ENCODE data around the gene SASH1. TPM values are rescaled to one million over a fixed set of nuclear protein-coding genes. Genes with fewer than 3 reads are reported as not detected.
"Not testable (repeated sequence)": the region's sequence is repeated elsewhere in the genome, so short reads cannot be mapped to it uniquely, and the experiment has no call there.

Gene SASH1
- total RNA-seq, 1 donor from 2014 or later: 108 TPM

GRCh38 chr6:148578489-148578814 lies 235.8 kb downstream of the SASH1 start:
- no peak for TF ChIP-seq CTCF (IDR thresholded peaks at IDR 0.05)
- intact Hi-C loops (cut with DNase I): no loop called here
- no peak overlapping the region for H3K27ac ChIP-seq
- ATAC-seq: no peak
- no peak overlapping the region for H3K4me3 ChIP-seq
- DNase-seq: no peak
- H3K9me3 ChIP-seq: no peaks in the 10 kb centered on the region
- H3K4me1 ChIP-seq: no peaks in the 10 kb centered on the region
- H3K27me3 ChIP-seq: no peaks in the 10 kb centered on the region
- H3K36me3 ChIP-seq: no peaks in the 10 kb centered on the region

GRCh38 chr6:148578837-148579565 lies 236.4 kb downstream of the SASH1 start:
- H3K36me3 ChIP-seq: no peaks in the 10 kb centered on the region
- H3K4me3 ChIP-seq: no peak overlapping the region
- intact Hi-C loops (cut with DNase I): no loop called here
- TF ChIP-seq CTCF (IDR thresholded peaks at IDR 0.05): no peak
- ATAC-seq (no peak), DNase-seq (no peak)
- no peak overlapping the region for H3K27ac ChIP-seq
- H3K27me3 ChIP-seq: no peaks in the 10 kb centered on the region
- no peaks in the 10 kb centered on the region for H3K4me1 ChIP-seq
- no peaks in the 10 kb centered on the region for H3K9me3 ChIP-seq

- H3K27ac ChIP-seq: no peak overlapping the region
- H3K4me3 ChIP-seq: no peak overlapping the region
- H3K9me3 ChIP-seq: no peaks in the 10 kb centered on the region
- TF ChIP-seq CTCF (IDR thresholded peaks at IDR 0.05): no peak
- H3K4me1 ChIP-seq: no peaks in the 10 kb centered on the region
- DNase-seq (no peak), ATAC-seq (peak; percentile 29)
- intact Hi-C loops (cut with DNase I): no loop called here
- no peaks in the 10 kb centered on the region for H3K27me3 ChIP-seq
- no peaks in the 10 kb centered on the region for H3K36me3 ChIP-seq
These were observed 237.8 kb downstream of the SASH1 start for GRCh38 chr6:148580442-148580841.

- ATAC-seq: no peak
- intact Hi-C loops (cut with DNase I): no loop called here
- TF ChIP-seq CTCF (IDR thresholded peaks at IDR 0.05): no peak
- Histone ChIP-seq H3K27me3 (no peaks in the 10 kb centered on the region), H3K4me3 (no peak overlapping the region), H3K9me3 (no peaks in the 10 kb centered on the region), H3K36me3 (no peaks in the 10 kb centered on the region), H3K4me1 (no peaks in the 10 kb centered on the region), H3K27ac (no peak overlapping the region)
- no peak for DNase-seq
These were observed 241.0 kb downstream of the SASH1 start for GRCh38 chr6:148583631-148584030.

- H3K4me1 ChIP-seq; H3K4me3 ChIP-seq; H3K9me3 ChIP-seq; H3K27me3 ChIP-seq; ATAC-seq; H3K27ac ChIP-seq; H3K36me3 ChIP-seq; DNase-seq; intact Hi-C loops (cut with DNase I): not testable (repeated sequence)
These were observed 243.0 kb downstream of the SASH1 start for GRCh38 chr6:148585641-148586040.

GRCh38 chr6:148590883-148591282 lies 248.2 kb downstream of the SASH1 start:
- Histone ChIP-seq H3K4me1 (peaks cover 5% of the 10 kb centered on the region), H3K9me3 (no peaks in the 10 kb centered on the region), H3K27me3 (no peaks in the 10 kb centered on the region), H3K4me3 (no peak overlapping the region), H3K36me3 (no peaks in the 10 kb centered on the region), H3K27ac (no peak overlapping the region)
- no peak for TF ChIP-seq CTCF (IDR thresholded peaks at IDR 0.05)
- intact Hi-C loops (cut with DNase I): no loop called here
- no peak for ATAC-seq
- no peak for DNase-seq

All from upper lobe of right lung (tissue), 1 donor.